Ectodermal cell (in vitro differentiated cells): ENCODE data around the gene FLT3.
"Not testable (repeated sequence)": the region's sequence is repeated elsewhere in the genome, so short reads cannot be mapped to it uniquely, and the experiment has no call there.

Experiments used
- H3K27ac ChIP-seq: 2 replicates; pipeline ENCODE4 v1.7.0; 2013; ENCODE audit warnings: mild to moderate bottlenecking, low read depth, low read length; ENCODE audit not compliant: insufficient read depth, poor library complexity, severe bottlenecking
- H3K27me3 ChIP-seq: 2 replicates; pipeline ENCODE4 v1.7.0; 2013; ENCODE audit warnings: mild to moderate bottlenecking, low read length; ENCODE audit not compliant: insufficient read depth, control insufficient read depth, poor library complexity, severe bottlenecking
- H3K36me3 ChIP-seq: one replicate; pipeline ENCODE4 v1.7.0; 2013; ENCODE audit warnings: low read length; ENCODE audit not compliant: control insufficient read depth, insufficient read depth
- H3K4me1 ChIP-seq: one replicate; pipeline ENCODE4 v1.7.0; 2013; ENCODE audit warnings: low read length; ENCODE audit not compliant: control insufficient read depth, insufficient read depth
- H3K4me3 ChIP-seq: 2 replicates; pipeline ENCODE4 v1.7.0; 2013; ENCODE audit warnings: low read depth, low read length, control low read depth; ENCODE audit not compliant: insufficient read depth
- H3K9me3 ChIP-seq: 2 replicates; pipeline ENCODE4 v1.7.0; 2013; ENCODE audit warnings: mild to moderate bottlenecking, low read length, moderate library complexity; ENCODE audit not compliant: control insufficient read depth
- WGBS, 2 experiments: methylation state at CpG; one replicate each; pipeline ENCODE4 v1.1.7; 2013; ENCODE audit warnings: missing lambda C conversion rate in 2 of 2; 5-methylcytosine and 5-hydroxymethylcytosine counted together

Gene FLT3

GRCh38 chr13:28101886-28102285 lies 1.5 kb upstream of the FLT3 start:
- not testable (repeated sequence) for H3K4me3 ChIP-seq, H3K9me3 ChIP-seq, H3K36me3 ChIP-seq, H3K27ac ChIP-seq, H3K4me1 ChIP-seq
- H3K27me3 ChIP-seq: peaks cover 52% of the 10 kb centered on the region
- 91% methylated on average over 4 of the region's 4 CpGs for WGBS, 2 experiments

DNA sequence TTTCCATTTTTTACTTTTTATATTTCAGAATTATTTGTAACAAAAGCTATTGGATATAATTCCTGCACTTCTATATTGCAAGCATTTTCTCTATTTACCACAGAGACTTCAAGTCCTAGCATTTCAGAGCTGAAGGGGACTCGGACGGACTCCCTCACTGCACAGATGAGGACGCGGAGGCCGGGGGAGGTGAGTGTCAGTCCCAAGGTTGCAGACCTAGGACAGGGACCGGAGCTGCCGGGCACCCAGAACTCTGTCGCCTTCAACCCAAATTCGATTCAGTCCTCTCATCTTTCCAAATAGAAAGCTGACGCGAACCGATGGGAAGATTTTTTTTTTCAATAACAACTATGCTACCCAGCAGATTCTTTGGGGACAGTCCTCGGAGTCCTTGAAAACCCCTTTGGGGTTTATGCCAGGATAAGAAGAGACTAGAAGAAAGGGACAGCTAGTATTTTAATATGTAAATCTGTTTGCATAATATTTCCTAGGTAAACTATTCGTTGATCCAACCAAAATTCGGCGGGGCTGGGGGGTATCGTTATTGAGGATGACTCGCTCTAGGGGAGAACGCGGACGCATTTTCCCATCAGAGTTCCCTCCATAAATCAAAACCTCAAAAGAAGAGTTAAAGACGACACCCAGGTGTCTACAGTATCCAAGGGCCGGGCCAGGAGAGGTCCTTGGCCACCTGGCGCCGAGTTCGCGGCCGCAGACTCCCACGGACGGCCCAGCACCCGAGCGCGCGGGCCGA lies 803 bp downstream of the FLT3 start:
- H3K27me3 ChIP-seq: peaks cover 52% of the 10 kb centered on the region
- WGBS, 2 experiments: 10% methylated on average over 35 of the region's 35 CpGs
- H3K36me3 ChIP-seq: no peaks in the 10 kb centered on the region
- H3K9me3 ChIP-seq: no peaks in the 10 kb centered on the region
- no peaks in the 10 kb centered on the region for H3K4me1 ChIP-seq
- H3K27ac ChIP-seq: no peak overlapping the region
- H3K4me3 ChIP-seq: peak overlapping the region; percentile 53

GRCh38 chr13:28097503-28097902 lies 2.9 kb downstream of the FLT3 start:
- H3K4me3 ChIP-seq: no peak overlapping the region
- H3K27me3 ChIP-seq: peaks cover 52% of the 10 kb centered on the region
- H3K36me3 ChIP-seq: no peaks in the 10 kb centered on the region
- H3K27ac ChIP-seq: no peak overlapping the region
- H3K4me1 ChIP-seq: no peaks in the 10 kb centered on the region
- 78 to 80% methylated on average over 2 to 3 of the region's 3 CpGs for WGBS, 2 experiments
- no peaks in the 10 kb centered on the region for H3K9me3 ChIP-seq

DNA sequence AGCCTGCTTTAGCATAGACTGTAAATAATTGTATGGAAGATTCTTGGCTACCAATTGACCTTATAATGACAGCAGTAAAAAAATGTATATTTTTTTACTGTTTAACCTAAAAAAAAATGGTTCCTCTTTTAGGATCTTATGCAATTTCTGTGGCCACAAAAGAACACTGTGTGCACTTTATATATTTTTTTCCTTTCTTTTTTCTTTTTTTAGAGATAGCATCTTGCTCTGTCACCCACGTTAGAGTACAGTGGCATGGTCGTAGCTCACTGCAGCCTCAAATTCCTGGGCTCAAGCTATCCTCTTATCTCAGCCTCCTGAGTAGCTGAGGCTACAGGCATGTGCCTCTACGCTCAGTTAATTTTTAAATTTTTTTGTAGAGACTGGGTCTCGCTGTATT lies 6.1 kb downstream of the FLT3 start:
- Histone ChIP-seq H3K4me3 (no peak overlapping the region), H3K9me3 (no peaks in the 10 kb centered on the region), H3K4me1 (no peaks in the 10 kb centered on the region), H3K27ac (no peak overlapping the region), H3K36me3 (no peaks in the 10 kb centered on the region), H3K27me3 (peaks cover 21% of the 10 kb centered on the region)
- WGBS, 2 experiments: 89 to 95% methylated on average over 4 of the region's 4 CpGs

DNA sequence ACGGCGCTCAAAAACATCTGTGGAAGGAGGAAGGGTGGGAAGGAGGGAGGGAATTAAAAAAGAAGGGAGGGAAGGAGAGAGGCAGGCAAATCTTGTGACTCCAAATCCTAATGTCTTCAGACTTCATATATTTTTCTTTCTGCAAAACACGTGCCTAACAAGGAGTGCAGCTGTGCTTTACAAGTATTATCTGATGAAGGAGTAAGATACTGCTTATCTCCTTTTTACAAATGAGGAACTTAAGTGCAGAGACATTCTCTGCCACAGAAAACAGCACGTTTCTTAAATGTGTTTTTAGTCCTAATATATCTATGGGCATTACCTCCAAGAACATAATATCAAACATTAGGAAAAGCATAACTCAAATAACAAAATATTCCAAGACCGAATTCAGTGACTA lies 6.5 kb downstream of the FLT3 start:
- no peak overlapping the region for H3K4me3 ChIP-seq
- no peaks in the 10 kb centered on the region for H3K9me3 ChIP-seq
- H3K27me3 ChIP-seq: peaks cover 17% of the 10 kb centered on the region
- H3K36me3 ChIP-seq: no peaks in the 10 kb centered on the region
- H3K27ac ChIP-seq: no peak overlapping the region
- WGBS, 2 experiments: 86 to 92% methylated on average over 2 to 5 of the region's 5 CpGs
- H3K4me1 ChIP-seq: no peaks in the 10 kb centered on the region

DNA sequence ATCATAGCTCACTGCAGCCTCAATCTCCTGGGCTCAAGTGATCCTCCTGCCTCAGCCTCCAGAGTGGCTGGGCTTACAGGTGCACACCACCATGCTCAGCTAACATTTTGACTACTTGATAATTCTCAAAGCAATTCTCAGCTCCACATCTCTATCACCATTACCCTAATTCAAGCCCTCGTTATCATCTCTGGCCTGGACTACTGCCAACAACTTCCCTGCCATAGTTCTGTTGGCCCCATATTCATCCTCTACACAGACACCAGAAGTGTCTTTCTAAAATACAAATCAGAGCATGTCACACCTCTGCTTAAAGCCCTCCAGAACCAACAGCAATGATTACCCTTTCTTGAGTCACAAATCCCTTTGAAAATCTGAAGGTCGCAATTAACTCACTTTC lies 7.9 kb downstream of the FLT3 start:
- WGBS, 2 experiments: 90 to 97% methylated on average over 2 of the region's 2 CpGs
- Histone ChIP-seq H3K27me3 (peaks cover 3% of the 10 kb centered on the region), H3K4me3 (no peak overlapping the region), H3K9me3 (no peaks in the 10 kb centered on the region), H3K27ac (no peak overlapping the region), H3K4me1 (no peaks in the 10 kb centered on the region), H3K36me3 (no peaks in the 10 kb centered on the region)

- WGBS, 2 experiments: 76 to 78% methylated on average over 1 of the region's 1 CpG
- no peaks in the 10 kb centered on the region for H3K4me1 ChIP-seq
- no peaks in the 10 kb centered on the region for H3K27me3 ChIP-seq
- no peaks in the 10 kb centered on the region for H3K9me3 ChIP-seq
- H3K4me3 ChIP-seq: no peak overlapping the region
- H3K36me3 ChIP-seq: no peaks in the 10 kb centered on the region
- no peak overlapping the region for H3K27ac ChIP-seq
These were observed 11.3 kb downstream of the FLT3 start for GRCh38 chr13:28089065-28089464.

DNA sequence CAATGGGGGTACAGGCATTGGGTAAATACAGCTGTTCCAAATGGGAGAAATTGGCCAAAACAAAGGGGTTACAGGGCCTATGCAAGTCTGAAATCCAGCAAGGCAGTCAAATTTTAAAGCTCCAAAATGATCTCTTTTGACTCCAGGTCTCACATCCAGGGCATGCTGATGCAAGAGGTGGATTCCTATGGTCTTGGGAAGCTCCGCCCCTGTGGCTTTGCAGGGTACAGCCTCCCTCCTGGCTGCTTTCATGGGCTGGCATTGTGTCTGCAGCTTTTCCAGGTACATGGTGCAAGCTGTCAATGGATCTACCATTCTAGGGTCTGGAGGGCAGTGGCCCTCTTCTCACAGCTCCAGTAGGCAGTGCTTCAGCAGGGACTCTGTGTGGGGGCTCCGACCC lies 22.6 kb downstream of the FLT3 start:
- H3K4me1 ChIP-seq: not testable (repeated sequence)
- WGBS, 2 experiments: 85 to 95% methylated on average over 2 of the region's 2 CpGs

GRCh38 chr13:28077231-28077630 lies 23.1 kb downstream of the FLT3 start:
- Histone ChIP-seq H3K9me3 (no peaks in the 10 kb centered on the region), H3K27ac (no peak overlapping the region), H3K36me3 (no peaks in the 10 kb centered on the region), H3K27me3 (no peaks in the 10 kb centered on the region), H3K4me1 (no peaks in the 10 kb centered on the region), H3K4me3 (no peak overlapping the region)
- WGBS, 2 experiments: 94% methylated on average over 5 to 6 of the region's 6 CpGs

More for the DNA sequence above, 22.6 kb downstream of the FLT3 start:
- not testable (repeated sequence) for H3K4me3 ChIP-seq, H3K27ac ChIP-seq, H3K36me3 ChIP-seq, H3K9me3 ChIP-seq, H3K27me3 ChIP-seq

- Histone ChIP-seq H3K4me3 (no peak overlapping the region), H3K9me3 (no peaks in the 10 kb centered on the region), H3K27ac (no peak overlapping the region), H3K27me3 (no peaks in the 10 kb centered on the region), H3K36me3 (no peaks in the 10 kb centered on the region), H3K4me1 (no peaks in the 10 kb centered on the region)
- WGBS, 2 experiments: 88 to 95% methylated on average over 4 of the region's 4 CpGs
These were observed 29.0 kb downstream of the FLT3 start for GRCh38 chr13:28071424-28071823.

DNA sequence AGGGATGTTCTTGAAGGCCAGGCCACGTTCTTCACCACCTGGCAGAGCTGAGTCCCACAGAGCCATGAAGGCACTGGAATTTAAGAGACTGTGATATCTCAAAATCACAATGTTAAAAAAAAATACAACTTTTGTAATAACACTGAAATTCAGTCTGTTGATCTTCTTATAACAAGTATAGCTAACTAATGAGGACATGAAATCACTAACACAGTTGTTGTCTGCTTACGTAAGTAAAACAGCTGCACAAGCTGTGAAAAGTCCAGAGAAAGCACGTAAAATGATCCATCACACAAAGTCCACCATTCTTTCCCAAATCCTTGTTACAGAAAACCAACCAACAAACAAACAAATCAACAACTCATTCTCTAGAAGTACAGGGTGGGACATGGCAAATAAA lies 32.9 kb downstream of the FLT3 start:
- Histone ChIP-seq H3K36me3 (no peaks in the 10 kb centered on the region), H3K4me3 (no peak overlapping the region), H3K9me3 (no peaks in the 10 kb centered on the region), H3K27ac (no peak overlapping the region), H3K4me1 (no peaks in the 10 kb centered on the region), H3K27me3 (no peaks in the 10 kb centered on the region)
- 81 to 93% methylated on average over 3 of the region's 3 CpGs for WGBS, 2 experiments
